Testis (tissue), 3 donors: ENCODE measurements around the gene SDHB. TPM values are rescaled to one million over a fixed set of nuclear protein-coding genes. Genes with fewer than 3 reads are reported as not detected.

Experiments used
- DNase-seq: peaks from one replicate; pipeline ENCODE4 v3.0.0-alpha.2; 2019
- H3K27ac ChIP-seq, 2 donors: fragments of 200-600 bp; sonication (generic); one replicate each; pipeline ENCODE4 v1.5.1; 2019
- H3K27me3 ChIP-seq: fragments of 200-600 bp; sonication (generic); one replicate; pipeline ENCODE4 v1.5.1; 2019
- H3K36me3 ChIP-seq: fragments of 200-600 bp; sonication (generic); one replicate; pipeline ENCODE4 v1.5.1; 2017; ENCODE audit warnings: low read depth; ENCODE audit errors: missing control alignments
- H3K4me1 ChIP-seq: fragments of 200-600 bp; sonication (generic); one replicate; pipeline ENCODE4 v1.5.1; 2019
- H3K4me3 ChIP-seq, 2 donors: fragments of 200-600 bp; sonication (generic); one replicate each; pipeline ENCODE4 v1.5.1; 2017 to 2019
- H3K9me3 ChIP-seq: fragments of 200-600 bp; sonication (generic); one replicate; pipeline ENCODE4 v1.5.1; 2017
- CTCF ChIP-seq, 3 experiments: fragments of 450-650 bp in 2 of 3; fragments of 200-600 bp in 1 of 3; sonication (generic) in 1 of 3; IDR thresholded peaks; one replicate each; pipeline ENCODE4 v1.5.1; 2016 to 2019; ENCODE audit warnings: antibody characterized with exemption in 3 of 3, mild to moderate bottlenecking in 2 of 3, moderate library complexity in 1 of 3
- POLR2A ChIP-seq: fragments of 450-650 bp; IDR thresholded peaks from one replicate; pipeline ENCODE4 v1.6.1; 2017; ENCODE audit warnings: antibody characterized with exemption, mild to moderate bottlenecking, moderate library complexity
- WGBS, 2 donors: methylation state at CpG; one replicate each; pipeline ENCODE4 v1.1.5; 2018; 5-methylcytosine and 5-hydroxymethylcytosine counted together
- intact Hi-C: fragments of 100-400 bp; cut with DNase I; formaldehyde crosslinking; loops from one replicate; pipeline ENCODE4 v1.15.1; 2023; ENCODE audit warnings: low total_unique reads
- polyA plus RNA-seq: library from polyadenylated mRNA; stranded (reverse); fragments of 350-450 nt; fragmentation: Illumina TruSeq; extraction: RNeasy Lipid Tissue Mini Kit (QIAGEN cat#74804); gene quantifications from one replicate; pipeline ENCODE4 v1.2.3, GENCODE V29; 2014; ENCODE audit warnings: low read depth, low replicate concordance; ENCODE audit not compliant: insufficient read depth
- total RNA-seq, 2 donors: library from RNA; depleted of rRNA; stranded (reverse); fragments of >200 nt; gene quantifications; one replicate each; pipeline ENCODE4 v1.2.3, GENCODE V29; 2016

Gene SDHB
- total and polyA plus RNA-seq, 3 donors from 2014 or later, result 96.1 to 160 (median 107) TPM

DNA sequence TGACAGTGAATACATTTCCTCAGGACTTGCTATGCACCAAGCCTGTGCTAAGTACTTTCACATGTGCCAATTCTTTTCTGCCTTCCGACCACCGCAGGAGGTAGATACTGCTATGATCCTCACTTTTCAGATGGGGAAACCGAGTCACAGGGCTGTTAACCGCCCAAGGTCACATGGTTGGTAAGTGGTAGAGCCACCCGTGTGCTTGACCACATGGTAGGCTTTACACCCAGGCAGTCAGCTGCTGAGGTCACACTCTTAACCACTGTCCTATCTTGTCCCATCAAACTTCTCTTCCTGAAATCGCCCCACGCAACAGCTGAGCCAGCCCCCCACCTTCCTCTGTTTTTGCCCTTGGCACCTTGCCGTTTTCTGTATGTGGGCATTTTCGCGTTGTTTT is 31.0 kb upstream of the SDHB start:
- intact Hi-C loops, result no loop called here
- Histone ChIP-seq H3K36me3 (no peaks in the 10 kb centered on the region), H3K27ac (no peak overlapping the region), H3K27me3 (no peaks in the 10 kb centered on the region), H3K4me1 (peaks cover 6% of the 10 kb centered on the region), H3K4me3 (no peak overlapping the region), H3K9me3 (no peaks in the 10 kb centered on the region)
- 75 to 86% methylated on average over 10 of the region's 10 CpGs for WGBS, 2 donors
- no peak for DNase-seq
- no peak for TF ChIP-seq CTCF (IDR thresholded peaks at IDR 0.05)
- TF ChIP-seq POLR2A, result no peak

DNA sequence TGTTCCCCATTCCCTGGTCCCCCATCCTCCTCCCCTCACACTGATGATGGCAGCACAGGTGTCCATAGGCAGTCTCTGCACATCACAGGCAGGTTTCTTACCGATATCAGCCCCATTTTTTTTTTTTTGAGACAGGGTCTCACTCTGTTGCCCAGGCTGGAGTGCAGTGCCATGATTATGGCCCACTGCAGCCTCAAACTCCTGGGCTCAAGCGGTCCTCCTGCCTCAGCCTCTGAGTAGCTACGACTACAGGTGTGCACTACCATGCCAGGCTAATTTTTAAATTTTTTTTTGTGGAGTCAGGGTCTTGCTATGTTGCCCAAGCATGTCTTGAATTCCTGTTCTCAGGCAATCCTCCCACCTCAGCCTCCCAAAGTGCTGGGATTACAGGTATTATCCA is 28.9 kb upstream of the SDHB start:
- no peak overlapping the region for H3K27ac ChIP-seq
- WGBS, 2 donors, result 95 to 100% methylated on average over 3 of the region's 3 CpGs
- no peaks in the 10 kb centered on the region for H3K4me1 ChIP-seq

DNA sequence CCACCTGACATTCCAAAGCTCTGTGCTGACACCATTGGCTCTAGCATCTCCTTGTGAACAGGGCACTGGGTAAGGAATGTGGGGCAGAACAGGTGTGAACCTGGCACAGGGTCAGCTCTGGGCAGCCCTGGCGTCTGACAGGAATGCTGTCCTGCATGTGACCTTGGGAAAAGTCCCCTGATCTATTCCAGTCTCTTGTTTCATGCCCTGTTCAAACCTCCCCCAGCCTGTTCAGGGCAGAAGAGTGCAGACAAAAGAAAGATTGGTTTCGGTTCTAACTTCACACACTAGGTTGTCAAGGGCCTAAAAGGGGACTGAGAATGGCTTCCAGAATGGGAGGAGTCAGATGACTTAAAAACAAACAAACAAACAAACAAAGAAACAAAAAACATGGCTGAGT is 27.6 kb upstream of the SDHB start:
- Histone ChIP-seq H3K4me3 (no peak overlapping the region), H3K36me3 (no peaks in the 10 kb centered on the region), H3K9me3 (no peaks in the 10 kb centered on the region), H3K27me3 (no peaks in the 10 kb centered on the region), H3K4me1 (no peaks in the 10 kb centered on the region), H3K27ac (no peak overlapping the region)
- no peak for DNase-seq
- TF ChIP-seq POLR2A (no peak), CTCF (IDR thresholded peaks at IDR 0.05) (no peak)
- 50 to 71% methylated on average over 2 of the region's 2 CpGs for WGBS, 2 donors
- intact Hi-C loops, result no loop called here

More for the DNA sequence above, 28.9 kb upstream of the SDHB start:
- no peak for DNase-seq
- Histone ChIP-seq H3K9me3 (no peaks in the 10 kb centered on the region), H3K36me3 (no peaks in the 10 kb centered on the region), H3K4me3 (no peak overlapping the region), H3K27me3 (no peaks in the 10 kb centered on the region)
- TF ChIP-seq POLR2A (no peak), CTCF (IDR thresholded peaks at IDR 0.05) (no peak)
- intact Hi-C loops, result no loop called here

DNA sequence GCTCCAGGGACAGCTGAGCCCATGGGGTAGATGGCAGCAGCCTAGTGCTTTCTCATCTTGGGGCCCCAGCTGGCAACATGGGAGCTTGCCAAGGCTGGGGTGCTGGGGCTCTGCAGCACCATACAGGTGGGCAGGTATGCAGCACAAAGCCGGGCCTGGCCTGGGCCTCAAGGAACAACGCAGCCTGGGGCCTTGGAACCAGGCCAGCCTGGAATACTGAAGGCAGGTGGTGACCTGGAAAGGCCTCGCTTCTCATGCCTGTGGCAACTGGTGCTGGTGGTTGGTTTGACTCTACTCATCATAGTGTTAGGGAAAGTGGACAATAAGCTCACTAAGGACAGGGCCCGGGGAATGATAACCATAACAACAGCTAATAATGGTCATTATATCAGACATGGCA is 27.0 kb upstream of the SDHB start:
- no peaks in the 10 kb centered on the region for H3K9me3 ChIP-seq
- 66 to 67% methylated on average over 4 of the region's 4 CpGs for WGBS, 2 donors
- no peaks in the 10 kb centered on the region for H3K27me3 ChIP-seq
- H3K36me3 ChIP-seq, result no peaks in the 10 kb centered on the region
- H3K4me3 ChIP-seq, result no peak overlapping the region
- TF ChIP-seq POLR2A (no peak), CTCF (IDR thresholded peaks at IDR 0.05) (no peak)
- H3K27ac ChIP-seq, result no peak overlapping the region
- H3K4me1 ChIP-seq, result no peaks in the 10 kb centered on the region
- DNase-seq, result no peak
- intact Hi-C loops, result no loop called here

- WGBS, 2 donors, result 82 to 84% methylated on average over 8 of the region's 8 CpGs
- no peaks in the 10 kb centered on the region for H3K36me3 ChIP-seq
- no peak overlapping the region for H3K4me3 ChIP-seq
- intact Hi-C loops, result no loop called here
- DNase-seq, result no peak
- no peaks in the 10 kb centered on the region for H3K9me3 ChIP-seq
- H3K4me1 ChIP-seq, result no peaks in the 10 kb centered on the region
- no peak overlapping the region for H3K27ac ChIP-seq
- TF ChIP-seq CTCF (IDR thresholded peaks at IDR 0.05), result no peak
- no peak for TF ChIP-seq POLR2A
- no peaks in the 10 kb centered on the region for H3K27me3 ChIP-seq
These were observed 26.4 kb upstream of the SDHB start for GRCh38 chr1:17080085-17080759.
